Breast epithelium (tissue), 3 donors: ENCODE results near the gene PRIMA1.

ENCODE experiments used
- CTCF ChIP-seq, 3 donors: fragments of 450-650 bp; IDR thresholded peaks; one replicate each; pipeline ENCODE4 v1.5.1; 2016 to 2017; ENCODE audit warnings: antibody characterized with exemption in 3 of 3, mild to moderate bottlenecking in 3 of 3, moderate library complexity in 3 of 3
- POLR2A ChIP-seq: fragments of 450-650 bp; IDR thresholded peaks from one replicate; pipeline ENCODE4 v1.6.1; 2016; ENCODE audit warnings: antibody characterized with exemption, mild to moderate bottlenecking, moderate library complexity
- POLR2AphosphoS5 ChIP-seq, 3 donors: sonication (generic); formaldehyde crosslinking; IDR thresholded peaks; one replicate each; pipeline ENCODE4 v1.6.1; 2017; ENCODE audit warnings: antibody characterized with exemption in 3 of 3

GRCh38 chr14:93811020-93811419, 22.7 kb upstream of the PRIMA1 start:
- TF ChIP-seq CTCF (IDR thresholded peaks at IDR 0.05) (no peak), POLR2A (no peak), POLR2AphosphoS5 (IDR thresholded peaks at IDR 0.05) (no peak)
